H1 (cell line): Measurements from ENCODE around the gene ARMC9. TPM values are rescaled to one million over a fixed set of nuclear protein-coding genes. Genes with fewer than 3 reads are reported as not detected.

Experiments
- CTCF ChIA-PET: fragments of 300-600 bp; sonication (Branson Sonifier 250); formaldehyde crosslinking; loops from one replicate; lab custom pipeline; 2021; ENCODE audit not compliant: partially characterized antibody; lab: Charles Lee
- POLR2A ChIA-PET: fragments of 300-600 bp; sonication (Branson Sonifier 250); formaldehyde crosslinking; loops from one replicate; lab custom pipeline; 2021; ENCODE audit warnings: inconsistent platforms; ENCODE audit not compliant: partially characterized antibody; lab: Charles Lee
- DNase-seq, 2 experiments: peaks; one replicate each; pipeline versions ENCODE4 v3.0.0 to v3.0.0-alpha.2; 2010 to 2022; ENCODE audit warnings: low spot score in 2 of 2, low read depth in 1 of 2, mixed read lengths in 1 of 2
- FAIRE-seq: peaks from 2 replicates; lab custom pipeline; 2011; peaks lifted over from hg19 to GRCh38; lab: Jason Lieb, UNC
- H2AFZ ChIP-seq: 2 replicates; pipeline ENCODE4 v1.8.1; 2012; ENCODE audit warnings: low read length, inconsistent platforms
- H2AK5ac ChIP-seq: 2 replicates; pipeline ENCODE4 v1.6.1; 2013; ENCODE audit warnings: low read depth, low read length
- H2BK120ac ChIP-seq: replicated peaks from 2 replicates; pipeline ENCODE3; 2013; ENCODE audit warnings: low read depth, low read length, inconsistent platforms
- H2BK12ac ChIP-seq: 2 replicates; pipeline ENCODE4 v1.6.1; 2013; ENCODE audit warnings: low read depth, low read length
- H2BK15ac ChIP-seq: 2 replicates; pipeline ENCODE4 v1.6.1; 2013; ENCODE audit warnings: low read length
- H2BK20ac ChIP-seq: 2 replicates; pipeline ENCODE4 v1.6.1; 2013; ENCODE audit warnings: low read length
- H2BK5ac ChIP-seq: 2 replicates; pipeline ENCODE4 v1.6.1; 2013; ENCODE audit warnings: low read depth, low read length
- H3K14ac ChIP-seq: 2 replicates; pipeline ENCODE4 v1.6.1; 2013; ENCODE audit warnings: inconsistent platforms; ENCODE audit not compliant: insufficient read length
- H3K18ac ChIP-seq: 2 replicates; pipeline ENCODE4 v1.6.1; 2013; ENCODE audit warnings: low read length; ENCODE audit errors: extremely low read depth
- H3K23ac ChIP-seq: 2 replicates; pipeline ENCODE4 v1.6.1; 2013; ENCODE audit warnings: inconsistent platforms; ENCODE audit not compliant: insufficient read length
- H3K23me2 ChIP-seq: 2 replicates; pipeline ENCODE4 v1.6.1; 2013; ENCODE audit warnings: low read depth, low read length
- H3K27ac ChIP-seq: 2 replicates; pipeline ENCODE4 v1.6.1; 2011; ENCODE audit warnings: low read depth, low read length, inconsistent platforms
- H3K27me3 ChIP-seq, 4 experiments: replicated peaks in 1 of 4; 1 replicate in 1 of 4; 2 replicates in 3 of 4; pipeline versions ENCODE4 v1.6.1 to v1.8.1; 2011 to 2013; ENCODE audit warnings: low read length in 3 of 4, mild to moderate bottlenecking in 3 of 4, inconsistent platforms in 2 of 4, mixed read lengths in 2 of 4, moderate library complexity in 1 of 4; ENCODE audit not compliant: control insufficient read depth in 3 of 4, insufficient read depth in 3 of 4; ENCODE audit errors: extremely low read depth in 1 of 4
- H3K36me3 ChIP-seq, 4 experiments: 2 replicates each; pipeline versions ENCODE4 v1.6.1 to v1.8.1; 2011 to 2013; ENCODE audit warnings: mild to moderate bottlenecking in 4 of 4, low read length in 3 of 4, moderate library complexity in 2 of 4, control low read depth in 1 of 4, inconsistent platforms in 1 of 4; ENCODE audit not compliant: insufficient read depth in 4 of 4, control insufficient read depth in 2 of 4
- H3K4ac ChIP-seq: replicated peaks from 2 replicates; pipeline ENCODE3; 2013; ENCODE audit warnings: low read length, low read depth, mixed read lengths, inconsistent platforms; ENCODE audit not compliant: insufficient read length
- H3K4me1 ChIP-seq, 4 experiments: replicated peaks in 1 of 4; 1 replicate in 1 of 4; 2 replicates in 3 of 4; pipeline versions ENCODE4 v1.6.1 to v1.8.1; 2011 to 2013; ENCODE audit warnings: low read length in 3 of 4, inconsistent platforms in 2 of 4, mixed read lengths in 1 of 4; ENCODE audit not compliant: insufficient read depth in 4 of 4, control insufficient read depth in 3 of 4
- H3K4me2 ChIP-seq, 2 experiments: 2 replicates each; pipeline versions ENCODE4 v1.6.1 to v1.8.1; 2011 to 2013; ENCODE audit warnings: low read depth in 2 of 2, low read length in 2 of 2, control low read depth in 1 of 2, inconsistent platforms in 1 of 2, mild to moderate bottlenecking in 1 of 2; ENCODE audit not compliant: insufficient read depth in 1 of 2
- H3K4me3 ChIP-seq, 4 experiments: fragments of 200-600, 300-600 bp in 1 of 4; sonication (generic), shearing (Covaris generic), sonication (Bioruptor Twin) in 1 of 4; 2 replicates each; pipeline versions ENCODE4 v1.5.1 to v1.8.1; 2011 to 2016; ENCODE audit warnings: low read length in 4 of 4, low read depth in 3 of 4, control low read depth in 2 of 4, inconsistent platforms in 2 of 4, mild to moderate bottlenecking in 2 of 4, mixed read lengths in 1 of 4, moderate library complexity in 1 of 4; ENCODE audit not compliant: insufficient read depth in 2 of 4; ENCODE audit errors: extremely low read depth in 1 of 4
- H3K56ac ChIP-seq: replicated peaks from 2 replicates; pipeline ENCODE3; 2013; ENCODE audit warnings: low read depth, mild to moderate bottlenecking, mixed read lengths, low read length, inconsistent platforms; ENCODE audit not compliant: insufficient read length
- H3K79me1 ChIP-seq: 2 replicates; pipeline ENCODE4 v1.6.1; 2013; ENCODE audit warnings: low read depth, low read length, control low read depth
- H3K79me2 ChIP-seq, 2 experiments: 2 replicates each; pipeline versions ENCODE4 v1.6.1 to v1.8.1; 2012 to 2013; ENCODE audit warnings: low read length in 2 of 2, mild to moderate bottlenecking in 2 of 2, inconsistent platforms in 1 of 2; ENCODE audit not compliant: insufficient read depth in 2 of 2, control insufficient read depth in 1 of 2
- H3K9ac ChIP-seq, 4 experiments: replicated peaks in 1 of 4; 1 replicate in 1 of 4; 2 replicates in 3 of 4; pipeline versions ENCODE4 v1.6.1 to v1.8.1; 2011 to 2013; ENCODE audit warnings: low read depth in 3 of 4, low read length in 3 of 4, control low read depth in 2 of 4, mild to moderate bottlenecking in 2 of 4, moderate library complexity in 2 of 4, inconsistent platforms in 1 of 4; ENCODE audit errors: extremely low read depth in 1 of 4
- H3K9me3 ChIP-seq, 2 experiments: 2 replicates each; pipeline versions ENCODE4 v1.6.1 to v1.8.1; 2012 to 2013; ENCODE audit warnings: mild to moderate bottlenecking in 2 of 2, moderate library complexity in 2 of 2, control low read depth in 1 of 2, inconsistent platforms in 1 of 2, low read depth in 1 of 2, low read length in 1 of 2, mixed read lengths in 1 of 2; ENCODE audit not compliant: insufficient read depth in 2 of 2
- H4K20me1 ChIP-seq, 2 experiments: replicated peaks in 1 of 2; 2 replicates each; pipeline versions ENCODE3 to v1.8.1; 2011 to 2013; ENCODE audit warnings: inconsistent platforms in 2 of 2, low read length in 2 of 2, mild to moderate bottlenecking in 1 of 2; ENCODE audit not compliant: insufficient read depth in 2 of 2, control insufficient read depth in 1 of 2
- H4K5ac ChIP-seq: 2 replicates; pipeline ENCODE4 v1.6.1; 2013; ENCODE audit warnings: low read length, low read depth, mixed read lengths, inconsistent platforms; ENCODE audit not compliant: insufficient read length
- H4K8ac ChIP-seq: 2 replicates; pipeline ENCODE4 v1.8.0; 2013; ENCODE audit warnings: mild to moderate bottlenecking, moderate library complexity, low read length, inconsistent platforms; ENCODE audit not compliant: insufficient read depth; ENCODE audit errors: extremely low read depth
- H4K91ac ChIP-seq: replicated peaks from 2 replicates; pipeline ENCODE3; 2013; ENCODE audit warnings: low read length, mixed read lengths, inconsistent platforms; ENCODE audit not compliant: insufficient read length
- BACH1 ChIP-seq: IDR thresholded peaks from 2 replicates; pipeline ENCODE4 v1.6.1; 2012; ENCODE audit warnings: low read length, improper control_type of control experiment
- CREB1 ChIP-seq: IDR thresholded peaks from 2 replicates; pipeline ENCODE4 v1.6.1; 2012; ENCODE audit warnings: inconsistent platforms
- HDAC6 ChIP-seq: IDR thresholded peaks from one replicate; pipeline ENCODE4 v1.7.1; 2012; ENCODE audit warnings: low read depth, mild to moderate bottlenecking, inconsistent platforms, low read length, moderate library complexity
- JUND ChIP-seq: IDR thresholded peaks from 2 replicates; pipeline ENCODE4 v1.6.1; 2011; ENCODE audit warnings: mild to moderate bottlenecking, improper control_type of control experiment, low read length
- MAFK ChIP-seq: IDR thresholded peaks from 2 replicates; pipeline ENCODE4 v1.6.1; 2012; ENCODE audit warnings: low read depth, mild to moderate bottlenecking, improper control_type of control experiment, low read length
- MAX ChIP-seq: IDR thresholded peaks from 2 replicates; pipeline ENCODE4 v1.6.1; 2012; ENCODE audit warnings: inconsistent platforms
- RFX5 ChIP-seq: IDR thresholded peaks from 2 replicates; pipeline ENCODE4 v1.6.1; 2011; ENCODE audit warnings: low read depth, low read length, improper control_type of control experiment, borderline replicate concordance
- RNF2 ChIP-seq: fragments of 200-900, 300-1000 bp; sonication (generic); IDR thresholded peaks from 2 replicates; pipeline ENCODE4 v1.7.1; 2016; ENCODE audit warnings: borderline replicate concordance, low read depth, mild to moderate bottlenecking, antibody characterized with exemption, low read length; ENCODE audit not compliant: poor library complexity, severe bottlenecking; ENCODE audit errors: missing control alignments
- SIRT6 ChIP-seq: IDR thresholded peaks from one replicate; pipeline ENCODE4 v1.7.1; 2012; ENCODE audit warnings: low read length, inconsistent platforms
- SP1 ChIP-seq: IDR thresholded peaks from 2 replicates; pipeline ENCODE4 v1.6.1; 2011; ENCODE audit warnings: low read depth, low read length
- SP2 ChIP-seq: IDR thresholded peaks from 2 replicates; pipeline ENCODE4 v1.6.1; 2012; ENCODE audit warnings: mild to moderate bottlenecking, low read length, inconsistent platforms
- SUZ12 ChIP-seq: fragments of 200-600 bp; sonication (generic); IDR thresholded peaks from 2 replicates; pipeline ENCODE4 v1.6.1; 2012; ENCODE audit warnings: mild to moderate bottlenecking, inconsistent platforms, low read length, moderate library complexity, mixed read lengths
- YY1 ChIP-seq: IDR thresholded peaks from 2 replicates; pipeline ENCODE4 v1.6.1; 2011; ENCODE audit warnings: low read depth, mild to moderate bottlenecking, low read length
- ZNF274 ChIP-seq: IDR thresholded peaks from 2 replicates; pipeline ENCODE4 v1.7.0; 2012; ENCODE audit warnings: low read length, borderline replicate concordance; ENCODE audit errors: extremely low read depth
- WGBS, 2 experiments: shearing (Covaris generic) in 1 of 2; methylation state at CpG; one replicate each; pipeline versions ENCODE4 v1.1.6 to v1.1.7; 2013 to 2015; ENCODE audit warnings: low lambda C conversion rate in 2 of 2, mixed read lengths in 2 of 2, inconsistent platforms in 1 of 2, low coverage in 1 of 2, missing lambda C conversion rate in 1 of 2; ENCODE audit not compliant: insufficient replicate concordance in 2 of 2, insufficient coverage in 1 of 2, insufficient read length in 1 of 2; ENCODE audit errors: extremely low coverage in 1 of 2, missing lambda C conversion rate in 1 of 2; 5-methylcytosine and 5-hydroxymethylcytosine counted together
- polyA plus RNA-seq, 7 experiments: library from polyadenylated mRNA; depleted of rRNA in 3 of 7; stranded (reverse) in 5 of 7; unstranded in 2 of 7; fragments of >200 nt in 5 of 7; fragments of 200-250 nt in 2 of 7; gene quantifications; 1 replicate in 5 of 7; 2 replicates in 1 of 7; 4 replicates in 1 of 7; pipeline versions ENCODE4 v1.2.1 to v1.2.3, GENCODE V29; 2011 to 2013; ENCODE audit warnings: missing spikeins in 2 of 7, mixed read lengths in 2 of 7
- total RNA-seq: library from RNA; stranded (reverse); fragmentation: NEBNext Ultra II Directional; extraction: Animal tissue kit (Norgen Biotek cat#: 25700); gene quantifications from 2 replicates; pipeline ENCODE4 v1.2.1, GENCODE V29; 2021

The ARMC9 gene
- total and polyA plus RNA-seq, 2 of the 8 experiments (the other 6 are each of a cell fraction or from before 2014, with no cell fraction given): 23.2 to 36.1 TPM

- DNase-seq (no peak), FAIRE-seq (no peak)
- Histone ChIP-seq H2AFZ (no peak overlapping the region), H4K8ac (no peak overlapping the region), H3K36me3 (peaks cover 2 to 40% (median 17%) of the 10 kb centered on the region in 4 experiments; a peak in 7 of 8 replicates), H2BK5ac (no peak overlapping the region), H4K20me1 (no peaks in the 10 kb centered on the region), H4K91ac (no peak overlapping the region), H2AK5ac (no peak overlapping the region), H3K23me2 (no peaks in the 10 kb centered on the region), H3K4me3 (no peak overlapping the region), H3K18ac (no peak overlapping the region), H2BK20ac (no peak overlapping the region), H3K27me3 (no peaks in the 10 kb centered on the region), H3K4me2 (no peak overlapping the region), H3K4me1 (no peaks in the 10 kb centered on the region), H3K9me3 (no peaks in the 10 kb centered on the region), H3K23ac (no peak overlapping the region), H3K9ac (no peak overlapping the region), H3K79me2 (no peaks in the 10 kb centered on the region), H3K56ac (no peak overlapping the region), H3K14ac (no peak overlapping the region), H2BK12ac (no peak overlapping the region), H3K27ac (no peak overlapping the region), H2BK120ac (no peak overlapping the region), H3K79me1 (no peaks in the 10 kb centered on the region), H2BK15ac (no peak overlapping the region), H4K5ac (no peak overlapping the region), H3K4ac (no peak overlapping the region)
- 87% methylated on average over 2 of the region's 2 CpGs; no CpG with 5 or more reads in 1 of the 2 experiments for WGBS, 2 experiments
- no peak for TF ChIP-seq JUND
- TF ChIP-seq SP1: no peak
- TF ChIP-seq YY1: no peak
- no peak for TF ChIP-seq ZNF274
- no peak for TF ChIP-seq CREB1
- no peak for TF ChIP-seq SUZ12
- TF ChIP-seq SIRT6: no peak
- no peak for TF ChIP-seq SP2
- TF ChIP-seq HDAC6: no peak
- no peak for TF ChIP-seq RFX5
- TF ChIP-seq MAFK: no peak
- TF ChIP-seq BACH1: no peak
- no peak for TF ChIP-seq MAX
- no peak for TF ChIP-seq RNF2
- POLR2A ChIA-PET: no interaction called here
- CTCF ChIA-PET: interaction anchor here (1.4 to 2.0 kb wide), 2 partner anchors 19 to 183 kb away, joined by 3 to 11 read pairs; no protein-coding TSS in a partner anchor
Observed at GRCh38 chr2:231211486-231211885, 13.1 kb downstream of the ARMC9 start.
